Neural cell (in vitro differentiated cells): ENCODE data around the gene NEBL. TPM values are rescaled to one million over a fixed set of nuclear protein-coding genes. Genes with fewer than 3 reads are reported as not detected.

ENCODE experiments used
- H2AFZ ChIP-seq: fragments of 200-600, 300-800 bp; sonication (generic), shearing (Covaris generic); 2 replicates; pipeline ENCODE4 v1.6.0; 2014; ENCODE audit warnings: low read depth, mild to moderate bottlenecking, antibody characterized with exemption, low read length, moderate library complexity
- H3F3A ChIP-seq: fragments of 200-600 bp; shearing (Covaris generic); 2 replicates; pipeline ENCODE4 v1.6.1; 2016; ENCODE audit warnings: mild to moderate bottlenecking, moderate library complexity, mixed read lengths, antibody characterized with exemption, low read length; ENCODE audit not compliant: insufficient read depth, poor library complexity, severe bottlenecking
- H3K27ac ChIP-seq: fragments of 200-600, 300-800 bp; sonication (generic), shearing (Covaris generic); 2 replicates; pipeline ENCODE4 v1.5.1; 2014; ENCODE audit warnings: mild to moderate bottlenecking, low read length, moderate library complexity
- H3K27me3 ChIP-seq: fragments of 300-800, 200-600 bp; sonication (generic), shearing (Covaris generic); 2 replicates; pipeline ENCODE4 v1.6.0; 2014; ENCODE audit warnings: mild to moderate bottlenecking, low read depth, low read length, moderate library complexity; ENCODE audit not compliant: insufficient read depth
- H3K36me3 ChIP-seq: fragments of 300-800, 200-600 bp; sonication (generic), shearing (Covaris generic); 2 replicates; pipeline ENCODE4 v1.5.1; 2014; ENCODE audit warnings: mild to moderate bottlenecking, antibody characterized with exemption, low read length, moderate library complexity; ENCODE audit not compliant: insufficient read depth
- H3K4me2 ChIP-seq: fragments of 300-800, 200-600 bp; sonication (generic), shearing (Covaris generic); 2 replicates; pipeline ENCODE4 v1.6.0; 2014; ENCODE audit warnings: mild to moderate bottlenecking, low read length
- H3K4me3 ChIP-seq: fragments of 300-800, 200-600 bp; sonication (generic), shearing (Covaris generic); 2 replicates; pipeline ENCODE4 v1.5.1; 2014; ENCODE audit warnings: mild to moderate bottlenecking, low read length, moderate library complexity
- H3K79me2 ChIP-seq: fragments of 200-600 bp; shearing (Covaris generic); replicated peaks from 2 replicates; pipeline ENCODE4 v1.6.0; 2014; ENCODE audit warnings: mild to moderate bottlenecking, low read length, moderate library complexity; ENCODE audit not compliant: insufficient read depth
- H3K9ac ChIP-seq: fragments of 300-800, 200-600 bp; sonication (generic), shearing (Covaris generic); 2 replicates; pipeline ENCODE4 v1.6.1; 2016; ENCODE audit warnings: mild to moderate bottlenecking, low read length, mixed read lengths
- H3K9me2 ChIP-seq: fragments of 200-600 bp; shearing (Covaris generic); 2 replicates; pipeline ENCODE4 v1.6.1; 2016; ENCODE audit warnings: mild to moderate bottlenecking, low read length, mixed read lengths; ENCODE audit not compliant: insufficient read depth
- H3K9me3 ChIP-seq: fragments of 200-600, 300-800 bp; sonication (generic), shearing (Covaris generic); 2 replicates; pipeline ENCODE4 v1.6.1; 2016; ENCODE audit warnings: mild to moderate bottlenecking, mixed run types, low read length, moderate library complexity, mixed read lengths
- H4K20me1 ChIP-seq: fragments of 200-600 bp; shearing (Covaris generic); 2 replicates; pipeline ENCODE4 v1.6.1; 2016; ENCODE audit warnings: mild to moderate bottlenecking, mixed run types; ENCODE audit not compliant: insufficient read depth
- EP300 ChIP-seq: fragments of 450-650 bp; conservative IDR thresholded peaks from 2 replicates; pipeline ENCODE4 v1.6.1; 2014; ENCODE audit warnings: antibody characterized with exemption, mild to moderate bottlenecking, moderate library complexity; ENCODE audit not compliant: poor library complexity, severe bottlenecking
- EZH2 ChIP-seq: fragments of 200-600, 300-800 bp; shearing (Covaris generic), sonication (generic); IDR thresholded peaks from 2 replicates; pipeline ENCODE4 v1.6.1; 2014; ENCODE audit warnings: antibody characterized with exemption, low read length, borderline replicate concordance, mild to moderate bottlenecking; ENCODE audit not compliant: insufficient read depth, poor library complexity, severe bottlenecking
- MXI1 ChIP-seq: fragments of 450-650 bp; conservative IDR thresholded peaks from 2 replicates; pipeline ENCODE4 v1.6.1; 2014; ENCODE audit warnings: antibody characterized with exemption, mild to moderate bottlenecking; ENCODE audit not compliant: poor library complexity, severe bottlenecking
- POLR2AphosphoS5 ChIP-seq: IDR thresholded peaks from 2 replicates; pipeline ENCODE4 v1.6.1; 2012
- RAD21 ChIP-seq: fragments of 450-650 bp; conservative IDR thresholded peaks from 2 replicates; pipeline ENCODE4 v1.6.1; 2014; ENCODE audit warnings: antibody characterized with exemption, mild to moderate bottlenecking, moderate library complexity
- REST ChIP-seq: IDR thresholded peaks from 2 replicates; pipeline ENCODE4 v1.6.1; 2012; ENCODE audit warnings: borderline replicate concordance
- SMC3 ChIP-seq: fragments of 450-650 bp; conservative IDR thresholded peaks from 2 replicates; pipeline ENCODE4 v1.6.1; 2014; ENCODE audit warnings: antibody characterized with exemption, mild to moderate bottlenecking, moderate library complexity; ENCODE audit not compliant: poor library complexity
- TAF1 ChIP-seq: IDR thresholded peaks from 2 replicates; pipeline ENCODE4 v1.6.1; 2012; ENCODE audit warnings: low read depth
- polyA plus RNA-seq: library from polyadenylated mRNA; depleted of rRNA; stranded (reverse); fragments of >200 nt; gene quantifications from 2 replicates; pipeline ENCODE4 v1.2.3, GENCODE V29; 2014
- TF ChIP-seq, protein P1 (sequence below): fragments of 450-650 bp; IDR thresholded peaks from 2 replicates; pipeline ENCODE4 v1.5.1; 2014; ENCODE audit warnings: antibody characterized with exemption, mild to moderate bottlenecking, moderate library complexity; ENCODE audit not compliant: poor library complexity, severe bottlenecking

NEBL gene
- polyA plus RNA-seq, 1 donor from 2014 or later, result 16.3 TPM

DNA sequence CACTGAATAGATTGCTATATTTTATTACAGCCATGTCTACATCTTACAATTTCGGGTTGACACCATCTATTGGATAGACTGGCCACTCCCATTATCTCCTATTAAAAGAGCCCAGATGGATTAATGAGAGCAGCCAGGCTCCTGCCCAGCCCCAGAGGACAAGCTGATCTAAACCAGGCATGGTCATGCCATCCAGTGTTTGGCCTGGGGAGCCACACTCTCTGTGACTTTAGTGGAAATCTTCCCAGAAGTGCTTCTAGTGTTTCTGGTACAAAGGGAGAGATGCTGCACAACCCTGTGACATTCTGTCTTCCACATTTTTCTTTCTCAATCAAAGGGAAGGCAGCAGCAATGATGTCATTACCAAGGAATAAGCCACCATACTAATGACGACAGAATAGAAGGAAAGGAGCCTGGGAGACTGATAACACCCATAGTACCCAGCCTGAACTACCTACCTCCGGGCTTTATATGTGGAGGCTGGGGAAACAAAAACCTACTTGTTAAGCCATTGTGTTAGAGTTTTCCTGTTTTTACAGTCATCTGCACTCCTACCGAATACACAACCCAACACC, 5.0 kb downstream of the NEBL start:
- Histone ChIP-seq H3F3A (no peaks in the 10 kb centered on the region), H3K27me3 (no peaks in the 10 kb centered on the region), H2AFZ (no peak overlapping the region), H4K20me1 (no peaks in the 10 kb centered on the region), H3K79me2 (no peaks in the 10 kb centered on the region), H3K9ac (no peak overlapping the region), H3K27ac (no peak overlapping the region), H3K4me3 (no peak overlapping the region), H3K9me3 (no peaks in the 10 kb centered on the region), H3K9me2 (no peaks in the 10 kb centered on the region), H3K36me3 (no peaks in the 10 kb centered on the region), H3K4me2 (no peak overlapping the region)
- TF ChIP-seq POLR2AphosphoS5 (no peak), MXI1 (no peak), EZH2 (no peak), REST (no peak), SMC3 (no peak), TAF1 (no peak), RAD21 (no peak), EP300 (no peak)
- TF ChIP-seq, protein P1, sequence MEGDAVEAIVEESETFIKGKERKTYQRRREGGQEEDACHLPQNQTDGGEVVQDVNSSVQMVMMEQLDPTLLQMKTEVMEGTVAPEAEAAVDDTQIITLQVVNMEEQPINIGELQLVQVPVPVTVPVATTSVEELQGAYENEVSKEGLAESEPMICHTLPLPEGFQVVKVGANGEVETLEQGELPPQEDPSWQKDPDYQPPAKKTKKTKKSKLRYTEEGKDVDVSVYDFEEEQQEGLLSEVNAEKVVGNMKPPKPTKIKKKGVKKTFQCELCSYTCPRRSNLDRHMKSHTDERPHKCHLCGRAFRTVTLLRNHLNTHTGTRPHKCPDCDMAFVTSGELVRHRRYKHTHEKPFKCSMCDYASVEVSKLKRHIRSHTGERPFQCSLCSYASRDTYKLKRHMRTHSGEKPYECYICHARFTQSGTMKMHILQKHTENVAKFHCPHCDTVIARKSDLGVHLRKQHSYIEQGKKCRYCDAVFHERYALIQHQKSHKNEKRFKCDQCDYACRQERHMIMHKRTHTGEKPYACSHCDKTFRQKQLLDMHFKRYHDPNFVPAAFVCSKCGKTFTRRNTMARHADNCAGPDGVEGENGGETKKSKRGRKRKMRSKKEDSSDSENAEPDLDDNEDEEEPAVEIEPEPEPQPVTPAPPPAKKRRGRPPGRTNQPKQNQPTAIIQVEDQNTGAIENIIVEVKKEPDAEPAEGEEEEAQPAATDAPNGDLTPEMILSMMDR, result no peak

- Histone ChIP-seq H4K20me1 (no peaks in the 10 kb centered on the region), H3K4me3 (no peak overlapping the region), H3K9me2 (no peaks in the 10 kb centered on the region), H3K9ac (no peak overlapping the region), H3K36me3 (no peaks in the 10 kb centered on the region), H3K4me2 (no peak overlapping the region), H3F3A (no peaks in the 10 kb centered on the region), H3K79me2 (no peaks in the 10 kb centered on the region), H3K9me3 (no peaks in the 10 kb centered on the region), H3K27me3 (no peaks in the 10 kb centered on the region), H3K27ac (no peak overlapping the region), H2AFZ (no peak overlapping the region)
- TF ChIP-seq EP300, result no peak
- TF ChIP-seq SMC3, result no peak
- no peak for TF ChIP-seq EZH2
- TF ChIP-seq REST, result no peak
- TF ChIP-seq TAF1, result no peak
- TF ChIP-seq MXI1, result no peak
- TF ChIP-seq RAD21, result no peak
- TF ChIP-seq POLR2AphosphoS5, result no peak
- TF ChIP-seq, protein P1, result no peak
Measured at GRCh38 chr10:20891338-20891714, 5.8 kb downstream of the NEBL start.
